Right lobe of liver (tissue), 4 donors: ENCODE measurements around the gene GRB10.
"Not testable (repeated sequence)": the region's sequence is repeated elsewhere in the genome, so short reads cannot be mapped to it uniquely, and the experiment has no call there.

Source experiments
- CTCF ChIP-seq, 4 donors: fragments of 200-600 bp in 3 of 4; fragments of 450-650 bp in 1 of 4; IDR thresholded peaks; one replicate each; pipeline versions ENCODE4 v1.5.1 to v1.8.0; 2016 to 2022; ENCODE audit warnings: antibody characterized with exemption in 4 of 4, mild to moderate bottlenecking in 2 of 4
- POLR2A ChIP-seq: fragments of 450-650 bp; IDR thresholded peaks from one replicate; pipeline ENCODE4 v1.6.1; 2017; ENCODE audit warnings: antibody characterized with exemption, mild to moderate bottlenecking
- donor health status: DM: no; HTN: no; CAD: no.
- donor health status: DM: no; HTN: no; CAD: no.
- donor health status: DM: no; HTN: yes; CAD: no.

DNA sequence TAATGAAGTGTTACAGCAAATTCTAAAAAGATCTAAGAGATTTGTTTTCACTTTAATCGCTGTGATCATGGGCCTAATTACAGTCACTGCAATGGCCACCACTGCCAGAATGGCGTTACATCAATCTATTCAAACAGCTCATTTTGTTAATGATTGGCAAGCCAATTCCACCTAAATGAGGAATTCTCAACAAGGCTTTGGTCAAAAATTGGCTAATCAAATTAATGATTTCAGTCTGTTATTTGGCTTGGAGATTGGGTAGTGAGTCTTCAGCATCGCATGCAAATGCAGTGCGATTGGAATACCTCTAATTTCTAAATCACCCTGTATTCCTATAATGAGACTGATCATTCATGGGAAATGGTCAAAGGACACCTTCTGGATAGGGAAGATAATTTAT is 200.4 kb downstream of the GRB10 start:
- not testable (repeated sequence) for TF ChIP-seq POLR2A; CTCF (IDR thresholded peaks at IDR 0.05)
